22Rv1 (cell line): ENCODE results near the gene DNAJB1.

Source experiments
- H3K27ac ChIP-seq: fragments of 450-650 bp; 2 replicates; pipeline ENCODE4 v1.5.1; 2017
- CTCF ChIP-seq: fragments of 450-650 bp; IDR thresholded peaks from 2 replicates; pipeline ENCODE4 v1.5.1; 2017; ENCODE audit warnings: mild to moderate bottlenecking
- ZFX ChIP-seq: fragments of 450-650 bp; IDR thresholded peaks from 2 replicates; pipeline ENCODE4 v1.6.1; 2017; ENCODE audit warnings: antibody characterized with exemption, borderline replicate concordance

Gene DNAJB1

GRCh38 chr19:14536926-14537692, 18.9 kb upstream of the DNAJB1 start:
- peak overlapping the region; percentile 52 for H3K27ac ChIP-seq
- TF ChIP-seq ZFX, result no peak
- no peak for TF ChIP-seq CTCF

GRCh38 chr19:14533450-14533849, 15.3 kb upstream of the DNAJB1 start:
- no peak overlapping the region for H3K27ac ChIP-seq
- TF ChIP-seq CTCF, result no peak

GRCh38 chr19:14530506-14530905, 12.3 kb upstream of the DNAJB1 start:
- H3K27ac ChIP-seq, result peak overlapping the region; percentile 80
- TF ChIP-seq ZFX (no peak), CTCF (no peak)

GRCh38 chr19:14530005-14530348, 11.8 kb upstream of the DNAJB1 start:
- TF ChIP-seq ZFX (no peak), CTCF (no peak)
- H3K27ac ChIP-seq, result peak overlapping the region; percentile 80

GRCh38 chr19:14529254-14530004, 11.2 kb upstream of the DNAJB1 start, which contains the start of gene TECR:
Gene TECR, plus strand, starts transcription at chr19:14529594. Its CDS starts 103 bp downstream, at chr19:14529697.
- TF ChIP-seq CTCF (no peak), ZFX (no peak)
- peak within 1 kb of the TSS; percentile 80 for H3K27ac ChIP-seq

- H3K27ac ChIP-seq, result peak overlapping the region; percentile 80
- no peak for TF ChIP-seq CTCF
- TF ChIP-seq ZFX, result no peak
These were observed 10.4 kb upstream of the DNAJB1 start for GRCh38 chr19:14528419-14529253.
